ENCODE measurements around the gene ATP6V0E1. TPM values are rescaled to one million over a fixed set of nuclear protein-coding genes. Genes with fewer than 3 reads are reported as not detected.

ATP6V0E1 gene
- total RNA-seq, 1 experiment from 2014 or later: 84.6 TPM

DNA sequence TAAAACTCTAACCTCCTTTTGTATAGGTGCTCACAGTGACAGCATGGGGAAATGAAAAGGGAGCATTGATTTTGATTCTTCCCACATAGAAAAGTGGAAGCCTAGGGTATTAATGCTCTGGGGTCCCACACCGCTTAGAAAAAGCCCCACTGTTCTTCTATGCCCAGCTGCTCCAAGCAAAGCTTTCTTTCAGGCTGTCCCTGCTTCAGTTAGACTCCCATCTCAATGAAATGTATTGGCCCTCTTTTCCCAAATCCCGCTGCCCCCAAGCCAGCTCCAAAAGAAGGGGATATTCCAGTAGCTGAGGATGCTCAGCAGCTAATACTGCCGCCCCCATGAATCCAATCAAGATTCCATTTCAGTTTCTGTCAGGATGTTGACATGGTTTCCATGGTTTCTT is 55.6 kb downstream of the ATP6V0E1 start:
- no peak overlapping the region for H3K27ac ChIP-seq (ENCODE audit: low read depth, low read length)
- intact Hi-C loops (cut with micrococcal nuclease): no loop called here
- no peaks in the 10 kb centered on the region for H3K79me2 ChIP-seq (ENCODE audit: insufficient read depth, low read length)
- H3K9ac ChIP-seq (ENCODE audit: low read length): no peak overlapping the region
- ChIA-PET CTCF (no interaction called here), RAD21 (ENCODE audit: low non-redundant PET in 1 of 2, low total read pairs in 2 of 2, uncharacterized antibody in 2 of 2, unreplicated experiment in 2 of 2) (no interaction called here), POLR2A (no interaction called here)
- no TSS peak for BruUV-seq (replicated peaks)
- H3K27me3 ChIP-seq (ENCODE audit: insufficient read depth, low read length): no peaks in the 10 kb centered on the region
- DNase-seq (ENCODE audit: low read depth, low spot score) (no peak), ATAC-seq (no peak)
- no peaks in the 10 kb centered on the region for H3K4me1 ChIP-seq (ENCODE audit: control insufficient read depth in 1 of 2, insufficient read depth in 2 of 2, low read length in 2 of 2)
- no peak overlapping the region for H3K4me2 ChIP-seq (ENCODE audit: low read length)
- H3K4me3 ChIP-seq (replicated peaks in 1 of 2; ENCODE audit: low read depth in 1 of 2, low read length in 2 of 2): no peak overlapping the region
- no peaks in the 10 kb centered on the region for H4K20me1 ChIP-seq (ENCODE audit: insufficient read depth)
- H2AFZ ChIP-seq (ENCODE audit: low read depth, low read length, poor library complexity, severe bottlenecking): no peak overlapping the region
- peaks cover 0 to 6% of the 10 kb centered on the region in 2 experiments; a peak in 2 of 4 replicates for H3K36me3 ChIP-seq (ENCODE audit: control insufficient read depth in 1 of 2, insufficient read depth in 2 of 2, low read length in 2 of 2)
- 0 out of 4 replicates have a peak, but pooled peaks cover 0 to 6% of the 10 kb centered on the region in 2 experiments for H3K9me3 ChIP-seq (ENCODE audit: control insufficient read depth in 1 of 2, insufficient read depth in 1 of 2, low read depth in 1 of 2, low read length in 2 of 2)
- no peak for TF ChIP-seq CBX3 (IDR thresholded peaks at IDR 0.05; ENCODE audit: low read depth)
- TF ChIP-seq, protein P1, sequence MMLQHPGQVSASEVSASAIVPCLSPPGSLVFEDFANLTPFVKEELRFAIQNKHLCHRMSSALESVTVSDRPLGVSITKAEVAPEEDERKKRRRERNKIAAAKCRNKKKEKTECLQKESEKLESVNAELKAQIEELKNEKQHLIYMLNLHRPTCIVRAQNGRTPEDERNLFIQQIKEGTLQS (IDR thresholded peaks at IDR 0.05): no peak
- TF ChIP-seq EGR1 (IDR thresholded peaks at IDR 0.05; ENCODE audit: low read depth): no peak
- TF ChIP-seq RAD21 (IDR thresholded peaks at IDR 0.05; ENCODE audit: low read depth): no peak
- TF ChIP-seq, protein P2, sequence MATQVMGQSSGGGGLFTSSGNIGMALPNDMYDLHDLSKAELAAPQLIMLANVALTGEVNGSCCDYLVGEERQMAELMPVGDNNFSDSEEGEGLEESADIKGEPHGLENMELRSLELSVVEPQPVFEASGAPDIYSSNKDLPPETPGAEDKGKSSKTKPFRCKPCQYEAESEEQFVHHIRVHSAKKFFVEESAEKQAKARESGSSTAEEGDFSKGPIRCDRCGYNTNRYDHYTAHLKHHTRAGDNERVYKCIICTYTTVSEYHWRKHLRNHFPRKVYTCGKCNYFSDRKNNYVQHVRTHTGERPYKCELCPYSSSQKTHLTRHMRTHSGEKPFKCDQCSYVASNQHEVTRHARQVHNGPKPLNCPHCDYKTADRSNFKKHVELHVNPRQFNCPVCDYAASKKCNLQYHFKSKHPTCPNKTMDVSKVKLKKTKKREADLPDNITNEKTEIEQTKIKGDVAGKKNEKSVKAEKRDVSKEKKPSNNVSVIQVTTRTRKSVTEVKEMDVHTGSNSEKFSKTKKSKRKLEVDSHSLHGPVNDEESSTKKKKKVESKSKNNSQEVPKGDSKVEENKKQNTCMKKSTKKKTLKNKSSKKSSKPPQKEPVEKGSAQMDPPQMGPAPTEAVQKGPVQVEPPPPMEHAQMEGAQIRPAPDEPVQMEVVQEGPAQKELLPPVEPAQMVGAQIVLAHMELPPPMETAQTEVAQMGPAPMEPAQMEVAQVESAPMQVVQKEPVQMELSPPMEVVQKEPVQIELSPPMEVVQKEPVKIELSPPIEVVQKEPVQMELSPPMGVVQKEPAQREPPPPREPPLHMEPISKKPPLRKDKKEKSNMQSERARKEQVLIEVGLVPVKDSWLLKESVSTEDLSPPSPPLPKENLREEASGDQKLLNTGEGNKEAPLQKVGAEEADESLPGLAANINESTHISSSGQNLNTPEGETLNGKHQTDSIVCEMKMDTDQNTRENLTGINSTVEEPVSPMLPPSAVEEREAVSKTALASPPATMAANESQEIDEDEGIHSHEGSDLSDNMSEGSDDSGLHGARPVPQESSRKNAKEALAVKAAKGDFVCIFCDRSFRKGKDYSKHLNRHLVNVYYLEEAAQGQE (IDR thresholded peaks at IDR 0.05; ENCODE audit: low read depth): no peak
- TF ChIP-seq CEBPB (IDR thresholded peaks at IDR 0.05; ENCODE audit: low read depth): no peak
- TF ChIP-seq, protein P3, sequence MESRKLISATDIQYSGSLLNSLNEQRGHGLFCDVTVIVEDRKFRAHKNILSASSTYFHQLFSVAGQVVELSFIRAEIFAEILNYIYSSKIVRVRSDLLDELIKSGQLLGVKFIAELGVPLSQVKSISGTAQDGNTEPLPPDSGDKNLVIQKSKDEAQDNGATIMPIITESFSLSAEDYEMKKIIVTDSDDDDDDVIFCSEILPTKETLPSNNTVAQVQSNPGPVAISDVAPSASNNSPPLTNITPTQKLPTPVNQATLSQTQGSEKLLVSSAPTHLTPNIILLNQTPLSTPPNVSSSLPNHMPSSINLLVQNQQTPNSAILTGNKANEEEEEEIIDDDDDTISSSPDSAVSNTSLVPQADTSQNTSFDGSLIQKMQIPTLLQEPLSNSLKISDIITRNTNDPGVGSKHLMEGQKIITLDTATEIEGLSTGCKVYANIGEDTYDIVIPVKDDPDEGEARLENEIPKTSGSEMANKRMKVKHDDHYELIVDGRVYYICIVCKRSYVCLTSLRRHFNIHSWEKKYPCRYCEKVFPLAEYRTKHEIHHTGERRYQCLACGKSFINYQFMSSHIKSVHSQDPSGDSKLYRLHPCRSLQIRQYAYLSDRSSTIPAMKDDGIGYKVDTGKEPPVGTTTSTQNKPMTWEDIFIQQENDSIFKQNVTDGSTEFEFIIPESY (IDR thresholded peaks at IDR 0.05; ENCODE audit: extremely low read depth, insufficient replicate concordance, low read length): no peak
- TF ChIP-seq, protein P4, sequence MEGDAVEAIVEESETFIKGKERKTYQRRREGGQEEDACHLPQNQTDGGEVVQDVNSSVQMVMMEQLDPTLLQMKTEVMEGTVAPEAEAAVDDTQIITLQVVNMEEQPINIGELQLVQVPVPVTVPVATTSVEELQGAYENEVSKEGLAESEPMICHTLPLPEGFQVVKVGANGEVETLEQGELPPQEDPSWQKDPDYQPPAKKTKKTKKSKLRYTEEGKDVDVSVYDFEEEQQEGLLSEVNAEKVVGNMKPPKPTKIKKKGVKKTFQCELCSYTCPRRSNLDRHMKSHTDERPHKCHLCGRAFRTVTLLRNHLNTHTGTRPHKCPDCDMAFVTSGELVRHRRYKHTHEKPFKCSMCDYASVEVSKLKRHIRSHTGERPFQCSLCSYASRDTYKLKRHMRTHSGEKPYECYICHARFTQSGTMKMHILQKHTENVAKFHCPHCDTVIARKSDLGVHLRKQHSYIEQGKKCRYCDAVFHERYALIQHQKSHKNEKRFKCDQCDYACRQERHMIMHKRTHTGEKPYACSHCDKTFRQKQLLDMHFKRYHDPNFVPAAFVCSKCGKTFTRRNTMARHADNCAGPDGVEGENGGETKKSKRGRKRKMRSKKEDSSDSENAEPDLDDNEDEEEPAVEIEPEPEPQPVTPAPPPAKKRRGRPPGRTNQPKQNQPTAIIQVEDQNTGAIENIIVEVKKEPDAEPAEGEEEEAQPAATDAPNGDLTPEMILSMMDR (IDR thresholded peaks at IDR 0.05 in 2 of 3, conservative IDR thresholded peaks at IDR 0.05 in 1 of 3; ENCODE audit: borderline replicate concordance in 1 of 3, insufficient read depth in 1 of 3, low read depth in 2 of 3, low read length in 2 of 3): no peak
- TF ChIP-seq FOSL1 (IDR thresholded peaks at IDR 0.05; ENCODE audit: low read depth): no peak
- H3K9me2 ChIP-seq (ENCODE audit: insufficient read depth): no peaks in the 10 kb centered on the region

All from HCT116 (cell line).